A673 (cell line): ENCODE measurements around the gene ZNF324.
"Not testable (repeated sequence)": the region's sequence is repeated elsewhere in the genome, so short reads cannot be mapped to it uniquely, and the experiment has no call there.

ENCODE experiments used
- EZH2 ChIP-seq: fragments of 200-600 bp; sonication (generic); IDR thresholded peaks from 2 replicates; pipeline ENCODE4 v1.6.1; 2017; ENCODE audit warnings: borderline replicate concordance, low read depth, mild to moderate bottlenecking, mixed read lengths, antibody characterized with exemption, low read length; ENCODE audit not compliant: poor library complexity, severe bottlenecking
- TF ChIP-seq, protein P1 (sequence below): fragments of 300-800, 200-600 bp; sonication (generic); conservative IDR thresholded peaks from 2 replicates; pipeline ENCODE4 v1.5.1; 2017; ENCODE audit warnings: low read depth, mild to moderate bottlenecking, antibody characterized with exemption, low read length, moderate library complexity, mixed read lengths

- TF ChIP-seq, protein P1, sequence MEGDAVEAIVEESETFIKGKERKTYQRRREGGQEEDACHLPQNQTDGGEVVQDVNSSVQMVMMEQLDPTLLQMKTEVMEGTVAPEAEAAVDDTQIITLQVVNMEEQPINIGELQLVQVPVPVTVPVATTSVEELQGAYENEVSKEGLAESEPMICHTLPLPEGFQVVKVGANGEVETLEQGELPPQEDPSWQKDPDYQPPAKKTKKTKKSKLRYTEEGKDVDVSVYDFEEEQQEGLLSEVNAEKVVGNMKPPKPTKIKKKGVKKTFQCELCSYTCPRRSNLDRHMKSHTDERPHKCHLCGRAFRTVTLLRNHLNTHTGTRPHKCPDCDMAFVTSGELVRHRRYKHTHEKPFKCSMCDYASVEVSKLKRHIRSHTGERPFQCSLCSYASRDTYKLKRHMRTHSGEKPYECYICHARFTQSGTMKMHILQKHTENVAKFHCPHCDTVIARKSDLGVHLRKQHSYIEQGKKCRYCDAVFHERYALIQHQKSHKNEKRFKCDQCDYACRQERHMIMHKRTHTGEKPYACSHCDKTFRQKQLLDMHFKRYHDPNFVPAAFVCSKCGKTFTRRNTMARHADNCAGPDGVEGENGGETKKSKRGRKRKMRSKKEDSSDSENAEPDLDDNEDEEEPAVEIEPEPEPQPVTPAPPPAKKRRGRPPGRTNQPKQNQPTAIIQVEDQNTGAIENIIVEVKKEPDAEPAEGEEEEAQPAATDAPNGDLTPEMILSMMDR: not testable (repeated sequence)
- not testable (repeated sequence) for TF ChIP-seq EZH2
Measured at GRCh38 chr19:58484349-58484748, 17.5 kb downstream of the ZNF324 start.
